Bone marrow (tissue), 2 donors: ENCODE data around the gene IRAK3.
A peak's percentile ranks its signal among the peaks of the same experiment; 100 is the strongest.
"Not testable (repeated sequence)": the region's sequence is repeated elsewhere in the genome, so short reads cannot be mapped to it uniquely, and the experiment has no call there.

Source experiments
- DNase-seq, 2 donors: peaks; one replicate each; lab custom pipeline; 2025; lab: John Stamatoyannopoulos, UW

IRAK3 gene

GRCh38 chr12:66170606-66171005 is 18.4 kb upstream of the IRAK3 start:
- no peak for DNase-seq

- DNase-seq = not testable (repeated sequence)
Observed at GRCh38 chr12:66174391-66175325, 14.4 kb upstream of the IRAK3 start.

- no peak for DNase-seq
Observed at GRCh38 chr12:66176105-66176900, 12.7 kb upstream of the IRAK3 start.

GRCh38 chr12:66182956-66183355 is 6.1 kb upstream of the IRAK3 start:
- no peak for DNase-seq

- not testable (repeated sequence) for DNase-seq
Observed at GRCh38 chr12:66184822-66185221, 4.2 kb upstream of the IRAK3 start.

GRCh38 chr12:66187036-66187435 is 2.0 kb upstream of the IRAK3 start:
- no peak for DNase-seq

GRCh38 chr12:66187821-66188220 is 1.2 kb upstream of the IRAK3 start:
- no peak for DNase-seq

GRCh38 chr12:66189486-66189843 is 451 bp downstream of the IRAK3 start:
- DNase-seq = no peak

- no peak for DNase-seq
Observed at GRCh38 chr12:66189889-66190288, 875 bp downstream of the IRAK3 start.

- DNase-seq = no peak
Observed at GRCh38 chr12:66190519-66191370, 1.7 kb downstream of the IRAK3 start.

- DNase-seq = no peak
Observed at GRCh38 chr12:66191547-66192126, 2.6 kb downstream of the IRAK3 start.

- DNase-seq = no peak
Observed at GRCh38 chr12:66194122-66194521, 5.1 kb downstream of the IRAK3 start.

GRCh38 chr12:66195242-66195641 is 6.2 kb downstream of the IRAK3 start:
- DNase-seq = no peak

GRCh38 chr12:66196806-66197205 is 7.8 kb downstream of the IRAK3 start:
- DNase-seq = no peak

- no peak for DNase-seq
Observed at GRCh38 chr12:66197495-66197921, 8.5 kb downstream of the IRAK3 start.

GRCh38 chr12:66199141-66199540 is 10.1 kb downstream of the IRAK3 start:
- DNase-seq = no peak

- DNase-seq = no peak
Observed at GRCh38 chr12:66199831-66200509, 11.0 kb downstream of the IRAK3 start.

GRCh38 chr12:66203820-66204219 is 14.8 kb downstream of the IRAK3 start:
- DNase-seq = no peak

GRCh38 chr12:66206141-66206540 is 17.1 kb downstream of the IRAK3 start:
- no peak for DNase-seq

GRCh38 chr12:66210840-66211239 is 21.8 kb downstream of the IRAK3 start:
- DNase-seq = peak in 1 of 2 donors; percentile 53

GRCh38 chr12:66211573-66211972 is 22.6 kb downstream of the IRAK3 start:
- DNase-seq = not testable (repeated sequence)
